NCI-H345 (cell line): ENCODE measurements around the gene ARHGAP18.

Experiments used
- DNase-seq: peaks from one replicate; lab custom pipeline; 2025; lab: John Stamatoyannopoulos, UW

Gene ARHGAP18

DNA sequence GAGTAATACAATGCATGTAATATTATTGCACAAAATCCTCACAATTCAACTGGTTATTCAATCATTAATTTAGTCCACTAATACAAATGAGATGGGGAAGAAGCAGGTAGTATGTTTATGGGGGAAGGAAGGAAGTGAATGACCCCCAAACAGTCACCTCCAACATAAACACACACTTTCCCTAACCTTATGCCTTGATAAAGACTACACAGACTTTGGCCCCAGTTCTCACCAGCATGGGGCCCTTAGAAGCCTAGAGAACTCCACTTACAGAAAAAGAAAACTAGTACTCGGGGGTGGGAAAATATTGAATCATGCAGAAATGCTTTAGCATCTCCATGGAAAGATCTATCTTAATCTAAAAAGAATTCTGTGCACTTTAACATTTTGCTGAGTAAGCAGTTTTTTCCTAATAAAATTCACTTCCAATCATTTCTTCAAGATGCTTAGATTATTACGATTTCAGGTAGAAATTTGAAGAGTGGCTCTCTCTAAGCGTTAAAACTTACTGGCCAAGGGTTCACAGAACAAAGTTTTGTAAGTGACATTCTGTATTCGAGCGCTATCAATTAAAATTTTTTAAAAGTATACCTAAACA lies 18.8 kb downstream of the ARHGAP18 start:
- no peak for DNase-seq

- no peak for DNase-seq
These were observed 22.9 kb downstream of the ARHGAP18 start for GRCh38 chr6:129686941-129687627.

- DNase-seq = no peak
These were observed 24.3 kb downstream of the ARHGAP18 start for GRCh38 chr6:129685662-129686031.

DNA sequence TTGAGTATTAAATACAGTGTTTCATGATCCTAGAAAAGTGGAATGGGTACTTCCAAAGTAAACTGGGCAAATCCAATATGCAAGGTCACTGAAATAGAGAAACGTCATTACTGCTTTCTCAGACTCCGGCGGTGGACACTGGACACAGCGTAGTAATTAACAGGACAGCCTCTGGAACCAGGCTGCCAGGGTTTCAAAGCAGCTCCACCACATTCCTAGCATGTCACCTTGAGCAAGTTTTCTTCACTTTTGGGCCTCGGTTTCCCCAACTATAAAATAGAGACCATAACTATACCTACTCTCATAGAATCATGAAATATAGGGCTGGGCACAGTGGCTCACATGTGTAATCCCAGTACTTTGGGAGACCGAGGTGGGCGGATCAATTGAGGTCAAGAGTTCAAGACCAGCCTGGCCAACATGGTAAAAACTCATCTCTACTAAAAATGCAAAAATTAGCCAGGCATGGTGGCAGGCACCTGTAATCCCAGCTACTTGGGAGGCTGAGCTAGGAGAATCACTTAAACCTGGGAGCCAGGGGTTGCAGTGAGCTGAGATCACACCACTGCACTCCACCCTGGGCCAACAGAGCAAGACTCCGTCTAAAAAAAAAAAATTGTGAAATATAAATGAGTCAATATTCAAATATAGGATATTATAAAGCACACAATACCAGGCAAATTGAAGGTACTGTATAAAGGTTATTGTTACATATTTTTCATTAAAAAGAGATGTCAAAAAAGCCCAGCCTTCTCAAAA lies 24.9 kb downstream of the ARHGAP18 start:
- DNase-seq = no peak

DNA sequence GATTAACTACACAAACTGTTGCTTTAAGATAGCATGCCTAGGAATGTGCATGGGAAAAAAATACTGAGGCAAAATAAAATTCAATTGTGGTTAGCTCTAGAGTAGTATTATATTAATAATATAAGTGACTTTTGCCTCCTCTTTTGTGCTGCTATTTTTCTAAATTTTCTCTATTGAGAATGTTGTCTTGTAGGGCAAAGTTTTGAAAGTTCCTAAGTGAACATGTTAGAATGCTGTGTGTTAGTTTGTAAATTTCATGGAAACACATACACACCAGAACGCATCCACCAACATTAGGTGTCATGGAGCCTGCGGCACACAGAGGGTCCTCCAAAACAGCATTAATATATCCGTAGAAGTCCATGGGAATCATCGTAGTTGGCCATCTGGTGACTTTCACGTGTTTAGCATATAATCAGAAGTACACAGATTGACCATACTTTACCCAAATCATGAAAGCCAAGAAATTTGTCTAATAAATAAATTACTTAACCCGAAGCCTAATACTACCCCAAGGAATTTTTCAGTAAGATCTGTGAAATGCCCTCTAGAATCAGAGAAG lies 25.6 kb downstream of the ARHGAP18 start:
- no peak for DNase-seq

DNA sequence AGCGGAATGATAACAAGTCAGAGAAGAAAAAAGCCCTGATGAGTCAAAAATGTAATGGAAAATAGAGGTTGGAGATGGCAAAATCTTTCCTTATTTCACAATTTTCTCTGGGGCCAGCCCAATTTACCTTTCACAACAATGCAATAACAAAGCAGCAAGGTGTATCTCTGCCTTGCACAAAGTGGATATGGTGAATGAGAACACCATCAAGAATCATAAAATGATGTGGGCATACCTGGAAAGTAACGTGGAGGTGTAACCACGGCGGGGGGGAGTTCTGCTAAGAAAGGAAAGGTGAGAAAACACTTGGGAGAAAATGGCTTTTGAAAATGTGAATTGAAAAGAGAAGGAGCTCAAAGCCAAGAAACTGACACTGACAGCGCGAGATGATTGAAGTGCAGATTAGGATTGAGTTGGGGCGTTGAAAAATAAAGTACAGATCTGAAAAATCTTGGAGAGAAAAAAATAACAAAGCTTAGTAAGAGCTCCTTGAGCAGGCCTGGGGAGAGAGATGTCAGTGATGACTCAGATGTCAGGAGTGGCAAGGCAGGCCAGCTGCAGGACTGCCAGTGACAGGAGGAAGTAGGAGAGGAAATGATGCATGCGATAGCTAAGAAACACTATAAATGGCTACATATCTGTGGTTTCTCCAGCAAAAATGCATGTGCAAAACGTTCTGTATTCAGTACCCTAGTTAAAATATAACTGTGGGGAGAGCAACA lies 26.2 kb downstream of the ARHGAP18 start:
- peak; percentile 5 for DNase-seq

GRCh38 chr6:129681913-129682205 lies 28.1 kb downstream of the ARHGAP18 start:
- DNase-seq = no peak

- DNase-seq = no peak
These were observed 29.3 kb downstream of the ARHGAP18 start for GRCh38 chr6:129680633-129681032.

DNA sequence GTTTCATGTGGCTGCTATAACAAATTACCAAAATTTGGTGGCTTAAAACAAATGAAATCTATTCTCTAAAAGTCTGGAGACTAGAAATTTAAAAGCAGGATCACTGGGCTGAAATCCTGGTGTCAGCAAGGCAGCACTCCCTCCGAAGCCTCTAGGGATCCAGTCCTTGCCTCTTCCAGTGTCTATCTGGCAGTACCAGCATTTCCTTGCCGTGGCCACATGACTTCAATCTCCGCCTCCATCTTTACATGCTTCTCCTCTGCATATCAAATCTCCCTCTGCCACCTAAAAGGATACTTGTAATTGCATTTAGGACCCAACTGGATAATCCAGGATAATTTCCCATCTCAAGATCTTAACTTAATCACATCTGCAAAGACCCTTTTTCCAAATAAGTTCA lies 30.2 kb downstream of the ARHGAP18 start:
- DNase-seq = no peak

GRCh38 chr6:129679275-129679674 lies 30.7 kb downstream of the ARHGAP18 start:
- no peak for DNase-seq

- no peak for DNase-seq
These were observed 31.5 kb downstream of the ARHGAP18 start for GRCh38 chr6:129678463-129678862.

- no peak for DNase-seq
These were observed 32.2 kb downstream of the ARHGAP18 start for GRCh38 chr6:129677620-129678325.

DNA sequence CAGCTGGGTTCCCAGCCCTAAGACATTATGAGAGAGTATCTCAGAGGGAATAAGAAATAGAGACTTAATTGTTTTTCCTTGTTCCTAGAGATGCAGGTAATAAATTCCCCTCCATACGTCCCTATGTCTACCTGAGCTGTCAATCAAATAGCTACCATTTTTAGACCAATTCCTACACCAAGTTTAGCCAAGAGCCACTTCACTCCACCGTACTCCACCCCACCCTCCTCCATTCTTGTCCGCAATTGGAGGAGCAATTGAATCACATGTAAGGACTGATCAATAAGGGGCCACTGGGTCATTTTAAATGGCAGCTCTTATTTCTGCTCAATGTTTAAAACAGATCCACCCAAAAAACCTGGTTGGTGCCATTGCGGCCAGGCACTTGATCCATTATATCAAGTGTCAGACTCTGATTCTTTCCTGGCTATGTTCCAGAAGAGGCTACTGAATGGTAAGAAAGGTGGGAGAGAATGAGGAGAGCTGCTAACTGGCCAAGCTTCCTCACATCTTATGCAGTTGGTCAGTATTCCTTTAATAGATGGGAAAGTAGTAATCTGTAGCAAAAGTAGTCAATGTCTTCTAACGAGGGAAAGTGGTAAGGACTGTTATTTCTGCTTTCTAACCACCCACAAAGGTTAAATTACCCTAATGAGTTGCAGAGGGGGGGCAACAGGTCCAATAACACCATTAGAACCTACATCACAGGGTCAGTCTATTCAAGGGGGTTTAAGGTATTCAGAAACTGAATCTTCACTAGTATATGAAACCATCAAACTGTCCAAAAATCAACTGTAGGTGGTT lies 34.1 kb downstream of the ARHGAP18 start:
- no peak for DNase-seq

GRCh38 chr6:129673748-129674147 lies 36.2 kb downstream of the ARHGAP18 start:
- no peak for DNase-seq

- DNase-seq = no peak
These were observed 36.9 kb downstream of the ARHGAP18 start for GRCh38 chr6:129672881-129673631.

GRCh38 chr6:129672341-129672682 lies 37.7 kb downstream of the ARHGAP18 start:
- DNase-seq = no peak

DNA sequence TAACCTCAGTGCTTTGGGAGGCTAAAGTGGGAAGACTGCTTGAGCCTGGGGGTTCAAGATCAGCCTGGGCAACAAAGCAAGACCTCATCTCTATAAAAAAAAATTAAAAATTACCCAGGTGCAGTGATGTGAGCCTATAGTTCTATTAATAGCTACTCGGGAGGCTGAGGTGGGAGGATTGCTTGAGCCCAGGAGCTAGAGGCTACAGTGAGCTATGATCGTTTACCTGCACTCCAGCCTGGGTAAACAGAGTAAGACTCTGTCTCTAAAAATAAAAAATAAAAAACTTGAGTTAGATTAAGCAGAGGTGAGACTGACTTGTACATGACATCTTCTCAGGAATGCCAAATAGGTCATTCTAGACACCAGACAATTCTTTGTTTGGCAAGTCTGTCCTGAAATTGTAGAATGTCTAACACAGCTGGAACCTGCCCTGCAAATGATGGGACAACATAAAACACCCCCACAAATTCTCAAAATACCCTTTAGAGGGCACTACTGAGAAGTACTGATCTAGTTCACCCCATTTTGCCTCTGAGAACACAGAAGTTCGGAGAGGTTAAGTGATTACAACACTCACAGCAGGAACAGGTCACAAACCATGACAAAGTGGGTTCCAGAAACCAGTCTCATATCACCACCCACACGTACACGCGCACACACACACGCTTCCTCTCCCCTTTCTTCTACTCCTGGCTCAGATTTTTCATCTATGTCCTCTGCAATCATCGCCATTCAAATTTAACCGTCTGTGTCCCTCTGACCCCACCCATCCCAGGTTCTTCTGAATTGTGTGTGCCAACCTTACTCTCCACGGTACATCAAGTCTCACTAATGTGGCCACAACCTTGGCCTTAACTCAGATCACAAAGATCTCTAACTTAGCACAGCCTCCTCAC lies 38.3 kb downstream of the ARHGAP18 start:
- no peak for DNase-seq

- DNase-seq = no peak
These were observed 39.3 kb downstream of the ARHGAP18 start for GRCh38 chr6:129670634-129671033.

DNA sequence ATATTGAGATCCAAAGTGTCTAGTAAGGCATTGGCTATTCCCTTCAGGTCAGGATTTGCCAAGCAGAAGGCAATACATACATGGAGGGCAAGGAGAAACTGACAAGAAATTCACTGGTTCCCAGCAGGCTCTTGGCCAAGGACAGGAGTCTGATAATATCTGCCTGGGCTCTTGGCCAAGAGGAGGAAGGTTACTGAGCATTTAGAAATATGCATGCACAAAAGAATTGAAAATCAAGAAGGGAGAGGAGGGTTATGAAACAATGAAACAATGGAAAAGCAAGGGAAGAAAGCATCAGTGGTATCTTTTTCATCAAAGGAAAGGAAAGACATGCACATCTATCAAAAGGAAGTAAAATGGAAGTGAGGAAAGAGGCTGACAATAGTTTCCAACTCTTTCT lies 42.4 kb downstream of the ARHGAP18 start:
- DNase-seq = no peak
